ENCODE results near the gene RBM18. TPM values are rescaled to one million over a fixed set of nuclear protein-coding genes. Genes with fewer than 3 reads are reported as not detected.

Gene RBM18
- polyA plus RNA-seq, 3 donors: 37.7 to 39.3 (median 37.9) TPM

Other genes starting within 250 kb of the RBM18 start
- 1 to 10 TPM; 6.0 to 6.7 (median 6.2) TPM for gene TTLL11, start 171.5 kb downstream of the RBM18 start, polyA plus RNA-seq (ENCODE audit: insufficient read length in 3 of 3)
- 10 to 100 TPM; 81.0 to 91.6 (median 89.5) TPM for gene NDUFA8, start 105.1 kb downstream of the RBM18 start, polyA plus RNA-seq (ENCODE audit: insufficient read length in 3 of 3)
- 1 to 10 TPM; 2.4 to 3.4 (median 3.1) TPM for gene MORN5, start 104.9 kb downstream of the RBM18 start, polyA plus RNA-seq (ENCODE audit: insufficient read length in 3 of 3)
- 1 to 10 TPM; 3.3 to 3.8 (median 3.5) TPM for gene LHX6, start 35.9 kb downstream of the RBM18 start, polyA plus RNA-seq (ENCODE audit: insufficient read length in 3 of 3)
- 10 to 100 TPM; 42.8 to 46.3 (median 44.5) TPM for gene MRRF, start within 50 bp of the RBM18 start, polyA plus RNA-seq (ENCODE audit: insufficient read length in 3 of 3)
- 1 to 10 TPM; 4.4 to 6.3 (median 5.4) TPM for gene PTGS1, start 106.2 kb upstream of the RBM18 start, polyA plus RNA-seq (ENCODE audit: insufficient read length in 3 of 3)
- gene OR1J1, start 213.1 kb upstream of the RBM18 start, polyA plus RNA-seq (ENCODE audit: insufficient read length in 3 of 3): not detected
- not detected for gene OR1J2, start 246.0 kb upstream of the RBM18 start, polyA plus RNA-seq (ENCODE audit: insufficient read length in 3 of 3)